ENCODE measurements around the gene IL21R.

GRCh38 chr16:27408602-27409031, 6.6 kb downstream of the IL21R start:
- TF ChIP-seq GABPA (IDR thresholded peaks at IDR 0.05; ENCODE audit: low read depth) (no peak), CTCF (IDR thresholded peaks at IDR 0.05; ENCODE audit: insufficient read depth, low read length) (no peak), POLR2AphosphoS5 (IDR thresholded peaks at IDR 0.05; ENCODE audit: low read depth) (no peak), REST (IDR thresholded peaks at IDR 0.05; ENCODE audit: insufficient replicate concordance, low read depth) (no peak), SPI1 (IDR thresholded peaks at IDR 0.05; ENCODE audit: borderline replicate concordance, low read depth) (peak; percentile 59)
